22Rv1 (cell line): ENCODE data around the gene CNTNAP2.
"Not testable (repeated sequence)": the region's sequence is repeated elsewhere in the genome, so short reads cannot be mapped to it uniquely, and the experiment has no call there.

Experiments used
- H3K27ac ChIP-seq: fragments of 450-650 bp; 2 replicates; pipeline ENCODE4 v1.5.1; 2017
- ZFX ChIP-seq: fragments of 450-650 bp; IDR thresholded peaks from 2 replicates; pipeline ENCODE4 v1.6.1; 2017; ENCODE audit warnings: antibody characterized with exemption, borderline replicate concordance
- TF ChIP-seq, protein P1 (sequence below): fragments of 450-650 bp; IDR thresholded peaks from 2 replicates; pipeline ENCODE4 v1.5.1; 2017; ENCODE audit warnings: mild to moderate bottlenecking

Gene CNTNAP2

GRCh38 chr7:148458263-148458662 is 2341.7 kb downstream of the CNTNAP2 start:
- no peak for TF ChIP-seq ZFX
- TF ChIP-seq, protein P1, sequence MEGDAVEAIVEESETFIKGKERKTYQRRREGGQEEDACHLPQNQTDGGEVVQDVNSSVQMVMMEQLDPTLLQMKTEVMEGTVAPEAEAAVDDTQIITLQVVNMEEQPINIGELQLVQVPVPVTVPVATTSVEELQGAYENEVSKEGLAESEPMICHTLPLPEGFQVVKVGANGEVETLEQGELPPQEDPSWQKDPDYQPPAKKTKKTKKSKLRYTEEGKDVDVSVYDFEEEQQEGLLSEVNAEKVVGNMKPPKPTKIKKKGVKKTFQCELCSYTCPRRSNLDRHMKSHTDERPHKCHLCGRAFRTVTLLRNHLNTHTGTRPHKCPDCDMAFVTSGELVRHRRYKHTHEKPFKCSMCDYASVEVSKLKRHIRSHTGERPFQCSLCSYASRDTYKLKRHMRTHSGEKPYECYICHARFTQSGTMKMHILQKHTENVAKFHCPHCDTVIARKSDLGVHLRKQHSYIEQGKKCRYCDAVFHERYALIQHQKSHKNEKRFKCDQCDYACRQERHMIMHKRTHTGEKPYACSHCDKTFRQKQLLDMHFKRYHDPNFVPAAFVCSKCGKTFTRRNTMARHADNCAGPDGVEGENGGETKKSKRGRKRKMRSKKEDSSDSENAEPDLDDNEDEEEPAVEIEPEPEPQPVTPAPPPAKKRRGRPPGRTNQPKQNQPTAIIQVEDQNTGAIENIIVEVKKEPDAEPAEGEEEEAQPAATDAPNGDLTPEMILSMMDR = no peak

DNA sequence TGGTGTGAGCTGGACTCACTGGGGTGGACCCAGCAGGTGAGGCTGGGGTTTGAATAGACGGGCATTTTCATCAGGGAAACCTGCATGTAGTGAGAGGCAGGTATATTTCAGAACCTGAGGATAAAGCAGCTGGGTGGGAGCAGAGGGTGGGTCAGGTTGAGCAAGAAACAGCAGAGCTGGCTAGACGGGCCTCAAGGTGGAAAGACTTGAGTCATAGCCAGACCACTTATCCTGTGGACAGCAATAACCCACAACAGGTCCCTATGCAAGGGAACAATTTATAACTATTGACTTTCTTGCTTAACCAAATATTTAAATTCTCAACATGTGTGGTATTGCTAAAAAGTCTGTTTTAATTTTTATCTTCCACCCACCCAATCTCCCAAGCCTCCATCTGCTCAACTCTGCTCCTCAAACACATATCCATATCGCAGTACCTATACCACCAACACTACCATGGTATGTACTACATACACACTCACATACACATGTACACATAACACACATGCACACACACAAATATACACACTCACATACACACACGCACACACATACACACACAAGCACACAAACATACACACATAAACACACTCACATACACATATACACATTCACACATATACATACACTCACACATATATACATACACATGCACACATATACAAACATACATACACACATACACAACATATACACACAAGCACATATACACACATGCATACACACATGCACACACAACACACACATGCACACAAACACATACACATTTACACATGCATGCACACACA is 2345.0 kb downstream of the CNTNAP2 start:
- no peak overlapping the region for H3K27ac ChIP-seq
- TF ChIP-seq ZFX = no peak
- TF ChIP-seq, protein P1 = no peak

More at GRCh38 chr7:148458263-148458662, 2341.7 kb downstream of the CNTNAP2 start:
- no peak overlapping the region for H3K27ac ChIP-seq

- H3K27ac ChIP-seq = not testable (repeated sequence)
Measured at GRCh38 chr7:148462774-148463173, 2346.2 kb downstream of the CNTNAP2 start.

DNA sequence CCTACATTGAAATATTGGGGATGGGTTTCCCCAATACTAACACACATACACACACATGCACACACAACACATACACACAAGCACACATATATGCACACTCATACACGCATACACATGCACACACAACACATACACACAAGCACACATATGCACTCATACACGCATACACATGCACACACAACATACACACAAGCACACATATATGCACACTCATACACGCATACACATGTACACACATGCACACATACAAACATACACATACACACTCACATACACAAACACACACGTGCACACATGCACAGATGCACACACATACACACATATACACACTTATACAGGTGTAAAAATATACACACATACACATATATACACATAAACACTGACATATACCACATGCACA is 2346.6 kb downstream of the CNTNAP2 start:
- TF ChIP-seq ZFX = no peak
- no peak overlapping the region for H3K27ac ChIP-seq

DNA sequence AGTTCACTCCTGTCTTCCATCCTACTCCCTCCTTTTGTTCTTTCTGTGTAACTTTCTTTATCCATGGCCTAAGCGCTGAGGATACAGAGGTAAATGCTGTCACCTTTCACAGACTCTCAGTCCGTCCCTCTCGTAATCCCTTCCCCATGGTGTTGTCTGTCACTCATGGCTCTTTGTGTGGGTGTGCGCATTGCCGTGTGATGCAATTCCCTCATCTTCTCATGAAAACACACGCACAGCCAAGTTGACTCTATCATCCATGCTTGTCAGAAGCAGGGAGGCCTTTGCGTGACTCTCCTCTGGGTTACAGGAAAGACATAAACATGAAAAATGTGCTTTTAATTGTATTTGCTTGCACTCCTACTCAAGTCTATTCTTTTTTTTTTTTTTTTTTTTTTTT is 2348.3 kb downstream of the CNTNAP2 start:
- no peak overlapping the region for H3K27ac ChIP-seq
- TF ChIP-seq, protein P1 = no peak
- TF ChIP-seq ZFX = no peak

- not testable (repeated sequence) for H3K27ac ChIP-seq
Measured at GRCh38 chr7:148465441-148465840, 2348.8 kb downstream of the CNTNAP2 start.

DNA sequence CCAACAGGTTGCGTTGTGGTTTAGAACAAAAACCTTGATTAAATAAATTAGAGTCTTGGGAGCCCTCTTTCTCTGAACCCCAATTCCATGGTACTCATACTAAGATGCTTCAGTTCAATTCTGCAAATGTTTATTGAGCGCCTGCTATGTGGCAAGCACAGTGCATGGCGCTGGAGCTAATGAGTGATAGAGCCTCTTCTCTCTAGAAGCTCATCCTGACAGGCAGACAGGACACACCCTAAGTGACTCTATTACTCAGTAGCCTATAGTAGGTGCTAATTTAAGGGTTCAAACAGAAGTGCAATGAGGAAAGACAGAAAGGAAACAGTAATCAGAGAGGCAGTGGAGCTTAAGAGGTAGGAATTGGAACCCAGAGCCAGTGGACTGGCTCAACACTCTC is 2349.5 kb downstream of the CNTNAP2 start:
- TF ChIP-seq, protein P1 = no peak
- TF ChIP-seq ZFX = no peak

DNA sequence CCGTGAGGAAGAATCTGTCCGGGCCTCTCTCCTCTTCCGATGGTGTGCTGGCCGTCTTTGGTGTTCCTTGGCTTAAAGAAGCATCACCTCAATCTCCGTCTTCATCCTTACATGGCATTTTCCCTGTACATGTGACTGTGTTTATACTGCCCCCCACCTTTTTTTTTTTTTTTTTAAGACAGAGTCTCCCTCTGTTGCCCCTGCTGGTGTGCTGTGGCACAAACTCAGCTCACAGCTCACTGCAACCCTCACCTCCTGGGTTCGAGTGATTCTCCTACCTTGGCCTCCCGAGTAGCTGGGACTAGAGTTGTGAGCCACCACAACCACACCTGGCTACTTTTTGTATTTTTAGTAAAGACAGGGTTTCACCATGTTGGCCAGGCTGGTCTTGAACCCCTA is 2352.1 kb downstream of the CNTNAP2 start:
- TF ChIP-seq, protein P1 = peak; percentile 4; the same call in 1 of the 2 replicates
- no peak for TF ChIP-seq ZFX
- H3K27ac ChIP-seq = no peak overlapping the region

More for the DNA sequence above, 2349.5 kb downstream of the CNTNAP2 start:
- no peak overlapping the region for H3K27ac ChIP-seq
